ENCODE data around the gene FGD6. TPM values are rescaled to one million over a fixed set of nuclear protein-coding genes. Genes with fewer than 3 reads are reported as not detected.

The FGD6 gene
- total and polyA plus RNA-seq, 2 experiments from 2014 or later, result 12.9 to 32.4 TPM

DNA sequence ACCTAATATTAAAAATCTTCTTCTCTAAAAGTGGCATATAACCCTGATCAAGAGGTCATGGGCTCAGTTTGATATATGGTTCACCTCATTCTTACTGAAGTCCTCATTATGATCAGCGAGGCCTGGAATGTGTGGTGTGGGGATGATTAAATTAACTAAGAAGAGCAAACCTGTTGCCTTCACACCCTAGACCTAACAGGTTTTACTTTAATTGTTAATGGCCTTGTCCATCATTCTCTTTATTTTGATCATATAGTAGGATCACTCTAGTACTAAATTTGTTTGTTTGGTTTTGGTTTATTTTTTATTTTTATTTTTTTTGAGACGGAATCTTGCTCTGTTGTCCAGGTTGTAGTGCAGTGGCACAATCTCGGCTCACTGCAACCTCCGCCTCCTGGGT, 43.8 kb upstream of the FGD6 start:
- TF ChIP-seq ZNF114 (CRISPR knock-in tag; IDR thresholded peaks at IDR 0.05) (no peak), JUNB (IDR thresholded peaks at IDR 0.05; ENCODE audit: unreplicated experiment) (no peak), ZNF462 (CRISPR knock-in tag; IDR thresholded peaks at IDR 0.05) (no peak), EZH2phosphoT487 (IDR thresholded peaks at IDR 0.05; ENCODE audit: unreplicated experiment) (no peak), REST (IDR thresholded peaks at IDR 0.05; ENCODE audit: unreplicated experiment) (no peak), CREB1 (CRISPR knock-in tag; IDR thresholded peaks at IDR 0.05; ENCODE audit: low read depth) (no peak), NANOG (IDR thresholded peaks at IDR 0.05; ENCODE audit: borderline replicate concordance) (no peak)
- H3K79me2 ChIP-seq (replicated peaks; ENCODE audit: insufficient read depth), result no peaks in the 10 kb centered on the region; the same call in 1 of the 2 replicates
- no peak overlapping the region for H3K27ac Mint-ChIP-seq

More for the DNA sequence above, 43.8 kb upstream of the FGD6 start:
- Histone ChIP-seq H3K27ac (ENCODE audit: low read depth) (no peak overlapping the region), H4K20me1 (replicated peaks; ENCODE audit: insufficient read depth) (no peaks in the 10 kb centered on the region; the same call in 1 of the 2 replicates), H3K9me2 (ENCODE audit: insufficient read depth) (no peaks in the 10 kb centered on the region), H3K4me2 (no peak overlapping the region), H3K4me1 (ENCODE audit: insufficient read depth) (peaks cover 9% of the 10 kb centered on the region), H3K4me3 (no peak overlapping the region), H3K36me3 (ENCODE audit: insufficient read depth) (peaks cover 3% of the 10 kb centered on the region; the same call in 1 of the 2 replicates), H3F3A (replicated peaks; ENCODE audit: low read depth) (no peaks in the 10 kb centered on the region; the same call in 1 of the 2 replicates), H3K27me3 (ENCODE audit: insufficient read depth) (no peaks in the 10 kb centered on the region), H2AFZ (no peak overlapping the region)
- Mint-ChIP-seq H3K36me3 (ENCODE audit: low read depth) (peaks cover 22% of the 10 kb centered on the region), H3K4me3 (no peak overlapping the region), H3K27me3 (ENCODE audit: insufficient read depth, low read depth, poor library complexity) (peaks cover 2% of the 10 kb centered on the region), H3K9me3 (no peaks in the 10 kb centered on the region), H3K4me1 (peaks cover 22% of the 10 kb centered on the region)
- no peak for ATAC-seq
- DNase-seq (ENCODE audit: low spot score), result no peak
